SU-DHL-6 (cell line): ENCODE results near the gene C1orf198.

ENCODE experiments used
- EZH2phosphoT487 ChIP-seq: fragments of 200-600 bp; sonication (generic), shearing (Covaris generic); conservative IDR thresholded peaks from 2 replicates; pipeline ENCODE4 v1.6.1; 2018; ENCODE audit warnings: mild to moderate bottlenecking, antibody characterized with exemption, low read length, moderate library complexity, mixed read lengths
- TF ChIP-seq, protein P1 (sequence below): fragments of 200-600 bp; sonication (generic); IDR thresholded peaks from one replicate; pipeline ENCODE4 v1.5.1; 2017; ENCODE audit warnings: antibody characterized with exemption, mild to moderate bottlenecking, low read length, moderate library complexity; ENCODE audit not compliant: insufficient read depth, poor library complexity, severe bottlenecking

DNA sequence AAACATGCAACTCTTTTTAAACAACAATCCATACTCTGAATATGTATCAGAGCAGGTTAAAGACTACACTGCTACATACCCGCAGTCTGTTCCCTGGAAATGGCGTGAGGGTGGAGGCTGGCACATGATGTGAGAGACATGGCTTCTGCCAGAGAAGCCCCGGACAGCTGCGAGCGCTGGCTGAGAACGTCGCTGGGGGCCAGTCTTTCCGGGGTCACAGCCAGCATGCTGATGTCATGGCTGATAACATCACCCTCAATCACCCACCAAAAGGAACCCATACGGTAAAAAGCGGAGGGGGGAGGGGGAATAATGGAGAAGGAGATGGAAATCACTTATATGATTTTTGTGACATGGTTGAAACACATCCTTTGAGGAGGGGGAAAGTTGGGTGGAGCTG is 29.1 kb downstream of the C1orf198 start:
- TF ChIP-seq, protein P1, sequence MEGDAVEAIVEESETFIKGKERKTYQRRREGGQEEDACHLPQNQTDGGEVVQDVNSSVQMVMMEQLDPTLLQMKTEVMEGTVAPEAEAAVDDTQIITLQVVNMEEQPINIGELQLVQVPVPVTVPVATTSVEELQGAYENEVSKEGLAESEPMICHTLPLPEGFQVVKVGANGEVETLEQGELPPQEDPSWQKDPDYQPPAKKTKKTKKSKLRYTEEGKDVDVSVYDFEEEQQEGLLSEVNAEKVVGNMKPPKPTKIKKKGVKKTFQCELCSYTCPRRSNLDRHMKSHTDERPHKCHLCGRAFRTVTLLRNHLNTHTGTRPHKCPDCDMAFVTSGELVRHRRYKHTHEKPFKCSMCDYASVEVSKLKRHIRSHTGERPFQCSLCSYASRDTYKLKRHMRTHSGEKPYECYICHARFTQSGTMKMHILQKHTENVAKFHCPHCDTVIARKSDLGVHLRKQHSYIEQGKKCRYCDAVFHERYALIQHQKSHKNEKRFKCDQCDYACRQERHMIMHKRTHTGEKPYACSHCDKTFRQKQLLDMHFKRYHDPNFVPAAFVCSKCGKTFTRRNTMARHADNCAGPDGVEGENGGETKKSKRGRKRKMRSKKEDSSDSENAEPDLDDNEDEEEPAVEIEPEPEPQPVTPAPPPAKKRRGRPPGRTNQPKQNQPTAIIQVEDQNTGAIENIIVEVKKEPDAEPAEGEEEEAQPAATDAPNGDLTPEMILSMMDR = no peak
- TF ChIP-seq EZH2phosphoT487 = no peak
